Measurements from ENCODE around the gene LRP10.

Gene LRP10

DNA sequence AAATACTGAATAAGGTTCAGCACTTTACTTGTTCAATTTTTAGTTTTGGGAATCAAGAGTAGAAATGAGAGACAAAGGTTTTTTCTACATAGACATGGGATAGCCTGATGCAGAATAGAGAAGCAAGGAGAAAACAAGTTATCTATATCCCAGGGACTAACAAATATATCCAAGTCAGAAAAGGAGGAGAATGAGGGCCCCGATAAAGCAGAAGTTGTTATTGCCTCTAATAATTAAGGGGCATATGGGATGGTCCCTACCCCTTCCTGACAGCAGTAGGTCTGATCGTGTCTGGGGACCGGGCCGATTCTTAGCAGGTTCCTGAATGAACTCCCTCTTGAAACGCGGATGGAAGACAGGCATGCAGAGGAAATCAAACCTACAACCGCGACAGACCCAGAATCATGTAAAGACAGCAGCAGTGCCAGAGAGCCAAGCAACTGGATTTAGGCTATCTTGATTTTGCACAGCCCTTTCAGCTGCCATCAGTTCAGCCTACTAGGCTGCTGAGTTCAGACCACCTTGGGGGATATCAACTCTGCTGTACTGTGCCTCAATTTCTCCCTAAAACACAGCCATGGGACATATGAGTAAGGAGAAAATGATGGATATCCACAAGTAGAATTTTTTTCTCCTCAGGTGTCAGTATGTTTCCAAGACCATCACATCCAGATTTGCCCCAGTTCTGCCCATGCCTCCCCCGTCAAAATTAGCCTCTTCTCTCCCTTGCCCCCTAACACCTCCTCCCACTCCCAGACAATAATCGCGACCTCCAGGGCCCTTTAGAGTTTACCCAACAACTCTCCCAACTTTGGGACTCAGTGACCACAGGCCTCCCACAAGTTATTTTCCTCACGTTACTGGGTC is 56.9 kb downstream of the LRP10 start:
- H3K4me3 ChIP-seq (ENCODE audit: insufficient read depth in 1 of 2, low read depth in 1 of 2, low read length in 2 of 2) = peak overlapping the region; percentile 97 to 98
- peak overlapping the region; percentile 25 for H2BK5ac ChIP-seq (ENCODE audit: low read depth, low read length, poor library complexity, severe bottlenecking)
- no peak overlapping the region for H2BK15ac ChIP-seq (ENCODE audit: low read depth, poor library complexity, severe bottlenecking)
- peaks cover 18 to 38% of the 10 kb centered on the region in 2 experiments for H3K36me3 ChIP-seq (ENCODE audit: control insufficient read depth in 1 of 2, insufficient read depth in 2 of 2, low read depth in 1 of 2, low read length in 2 of 2)
- no peak overlapping the region for H3K23ac ChIP-seq (ENCODE audit: low read length in 2 of 2)
- no peak for DNase-seq
- H3K4me2 ChIP-seq (ENCODE audit: low read length, poor library complexity, severe bottlenecking) = peak overlapping the region; percentile 71
- H3K9ac ChIP-seq (ENCODE audit: low read length) = peak overlapping the region; percentile 98
- peaks cover 10% of the 10 kb centered on the region for H3K4me1 ChIP-seq (ENCODE audit: control insufficient read depth, insufficient read depth, low read depth, low read length)
- peak overlapping the region; percentile 78 for H3K27ac ChIP-seq (ENCODE audit: low read length, poor library complexity, severe bottlenecking)
- H2BK120ac ChIP-seq (ENCODE audit: low read depth, low read length) = peak overlapping the region; percentile 78
- H4K91ac ChIP-seq (ENCODE audit: low read length) = peak overlapping the region; percentile 97
- H3K27me3 ChIP-seq (ENCODE audit: control insufficient read depth in 1 of 2, insufficient read depth in 1 of 2, low read length in 2 of 2) = no peaks in the 10 kb centered on the region
- H3K9me3 ChIP-seq (ENCODE audit: control insufficient read depth, low read length) = no peaks in the 10 kb centered on the region
- peak overlapping the region in 1 of 2 experiments; percentile 56 for H3K4ac ChIP-seq (ENCODE audit: low read depth in 1 of 2, low read length in 2 of 2)
- H2AK5ac ChIP-seq (ENCODE audit: low read length, severe bottlenecking) = no peak overlapping the region
- WGBS = 37% methylated on average over 12 of the region's 12 CpGs
- H3K79me1 ChIP-seq (replicated peaks; ENCODE audit: low read length, poor library complexity, severe bottlenecking) = peaks cover 25% of the 10 kb centered on the region
- no peak overlapping the region for H3K14ac ChIP-seq (ENCODE audit: low read length in 2 of 2)
- H3K18ac ChIP-seq (ENCODE audit: low read depth in 1 of 2, low read length in 2 of 2) = peak overlapping the region; percentile 90 to 94
- peak overlapping the region; percentile 92 for H4K8ac ChIP-seq (ENCODE audit: low read length)
- H2AFZ ChIP-seq (ENCODE audit: low read depth, low read length) = peak overlapping the region; percentile 80
- no peak overlapping the region for H2BK12ac ChIP-seq (ENCODE audit: low read length in 2 of 2)

DNA sequence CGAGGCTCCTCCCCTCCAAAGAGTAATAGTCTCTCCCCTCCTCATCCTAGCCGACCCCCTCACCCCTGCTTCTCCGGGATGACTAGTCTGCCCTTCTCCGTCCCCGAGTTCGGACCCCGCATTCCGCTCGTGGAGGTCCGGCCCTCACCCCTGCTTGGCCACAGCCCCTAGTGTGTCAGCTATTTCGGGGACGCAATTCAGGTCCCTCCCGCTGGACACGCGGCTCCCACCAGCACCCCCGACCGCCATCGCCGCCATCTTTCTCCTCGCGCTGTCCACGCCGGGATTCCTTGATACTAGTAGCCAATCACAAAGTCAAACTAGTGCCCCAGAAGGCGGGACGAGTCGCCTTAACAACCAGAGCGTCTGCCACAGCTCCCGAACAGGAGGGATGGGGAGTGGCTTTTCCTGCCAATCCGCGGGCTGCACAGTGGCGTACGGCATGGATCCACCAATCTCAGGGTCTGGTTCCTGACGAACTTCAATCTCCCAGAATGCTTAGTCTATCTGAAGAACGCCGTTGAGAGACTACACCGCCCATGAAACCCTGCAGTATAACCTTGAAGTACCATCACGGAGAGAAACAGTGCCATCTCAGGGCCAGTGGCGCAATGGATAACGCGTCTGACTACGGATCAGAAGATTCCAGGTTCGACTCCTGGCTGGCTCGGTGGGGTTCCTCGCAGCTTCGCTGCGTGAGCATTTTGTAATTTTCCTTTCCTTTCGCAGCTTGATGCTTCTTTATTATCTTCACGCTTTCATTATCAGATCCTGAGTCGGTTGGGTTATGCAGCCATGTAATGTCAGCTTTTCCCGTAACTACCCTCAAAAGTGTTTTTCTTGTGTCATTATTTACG is 57.8 kb downstream of the LRP10 start, which contains the start of gene PRMT5:
PRMT5 (minus strand) TSS at position 273 of the 857 bp plus-strand sequence; CDS start at position 258, 15 bp downstream.
- peak within 1 kb of the TSS; percentile 74 for H3K4me2 ChIP-seq (ENCODE audit: low read length, poor library complexity, severe bottlenecking)
- peak within 1 kb of the TSS in 1 of 2 experiments; percentile 86 for H3K14ac ChIP-seq (ENCODE audit: low read length in 2 of 2)
- H3K9ac ChIP-seq (ENCODE audit: low read length) = peak within 1 kb of the TSS; percentile 98
- H3K79me1 ChIP-seq (replicated peaks; ENCODE audit: low read length, poor library complexity, severe bottlenecking) = peaks cover 23% of the 10 kb centered on the region
- peaks cover 10% of the 10 kb centered on the region for H3K4me1 ChIP-seq (ENCODE audit: control insufficient read depth, insufficient read depth, low read depth, low read length)
- no peak within 1 kb of the TSS for H2AK5ac ChIP-seq (ENCODE audit: low read length, severe bottlenecking)
- H3K4me3 ChIP-seq (ENCODE audit: insufficient read depth in 1 of 2, low read depth in 1 of 2, low read length in 2 of 2) = peak within 1 kb of the TSS; percentile 97 to 98
- H3K36me3 ChIP-seq (ENCODE audit: control insufficient read depth in 1 of 2, insufficient read depth in 2 of 2, low read depth in 1 of 2, low read length in 2 of 2) = peaks cover 9 to 30% of the 10 kb centered on the region in 2 experiments
- peak within 1 kb of the TSS; percentile 92 for H4K8ac ChIP-seq (ENCODE audit: low read length)
- peak within 1 kb of the TSS; percentile 25 to 84 for H3K23ac ChIP-seq (ENCODE audit: low read length in 2 of 2)
- peak within 1 kb of the TSS; percentile 91 for H3K27ac ChIP-seq (ENCODE audit: low read length, poor library complexity, severe bottlenecking)
- peak; percentile 100 for DNase-seq
- peak within 1 kb of the TSS; percentile 80 for H2AFZ ChIP-seq (ENCODE audit: low read depth, low read length)
- H2BK15ac ChIP-seq (ENCODE audit: low read depth, poor library complexity, severe bottlenecking) = peak within 1 kb of the TSS; percentile 13
- under 1% methylated on average over 48 of the region's 51 CpGs for WGBS
- peak within 1 kb of the TSS; percentile 97 for H4K91ac ChIP-seq (ENCODE audit: low read length)
- H2BK12ac ChIP-seq (ENCODE audit: low read length in 2 of 2) = peak within 1 kb of the TSS; percentile 29 to 79
- H3K4ac ChIP-seq (ENCODE audit: low read depth in 1 of 2, low read length in 2 of 2) = peak within 1 kb of the TSS; percentile 31 to 56
- peak within 1 kb of the TSS; percentile 25 for H2BK5ac ChIP-seq (ENCODE audit: low read depth, low read length, poor library complexity, severe bottlenecking)
- H3K27me3 ChIP-seq (ENCODE audit: control insufficient read depth in 1 of 2, insufficient read depth in 1 of 2, low read length in 2 of 2) = no peaks in the 10 kb centered on the region
- no peaks in the 10 kb centered on the region for H3K9me3 ChIP-seq (ENCODE audit: control insufficient read depth, low read length)
- H2BK120ac ChIP-seq (ENCODE audit: low read depth, low read length) = peak within 1 kb of the TSS; percentile 78
- peak within 1 kb of the TSS; percentile 90 to 94 for H3K18ac ChIP-seq (ENCODE audit: low read depth in 1 of 2, low read length in 2 of 2)

DNA sequence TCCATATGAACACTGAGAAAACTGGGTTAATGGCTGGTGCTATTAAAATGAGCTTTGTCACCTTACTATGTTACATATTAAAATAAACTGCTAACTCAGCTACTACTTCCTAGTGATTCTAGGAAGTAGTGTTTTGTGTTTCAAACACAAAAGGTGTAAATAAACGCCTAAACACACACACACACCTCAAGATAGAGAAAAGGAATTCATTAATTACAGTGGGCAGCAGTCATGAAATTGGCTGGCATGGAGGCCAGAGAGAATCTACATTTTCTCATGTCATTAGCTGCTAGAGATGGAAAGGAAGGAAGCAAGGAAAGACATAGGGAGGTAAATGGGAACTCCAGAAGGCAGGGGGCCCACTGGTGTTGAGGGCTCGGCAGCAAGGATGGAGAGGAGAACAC is 58.4 kb downstream of the LRP10 start:
- Histone ChIP-seq H3K9me3 (ENCODE audit: control insufficient read depth, low read length) (no peaks in the 10 kb centered on the region), H3K18ac (ENCODE audit: low read depth in 1 of 2, low read length in 2 of 2) (peak overlapping the region; percentile 31 to 81), H3K27ac (ENCODE audit: low read length, poor library complexity, severe bottlenecking) (peak overlapping the region; percentile 91), H3K4me2 (ENCODE audit: low read length, poor library complexity, severe bottlenecking) (peak overlapping the region; percentile 74), H3K27me3 (ENCODE audit: control insufficient read depth in 1 of 2, insufficient read depth in 1 of 2, low read length in 2 of 2) (no peaks in the 10 kb centered on the region), H2BK15ac (ENCODE audit: low read depth, poor library complexity, severe bottlenecking) (no peak overlapping the region), H2BK5ac (ENCODE audit: low read depth, low read length, poor library complexity, severe bottlenecking) (peak overlapping the region; percentile 24), H3K4me3 (ENCODE audit: insufficient read depth in 1 of 2, low read depth in 1 of 2, low read length in 2 of 2) (peak overlapping the region; percentile 47 to 79), H2AK5ac (ENCODE audit: low read length, severe bottlenecking) (no peak overlapping the region), H3K4me1 (ENCODE audit: control insufficient read depth, insufficient read depth, low read depth, low read length) (peaks cover 10% of the 10 kb centered on the region), H2BK12ac (ENCODE audit: low read length in 2 of 2) (peak overlapping the region in 1 of 2 experiments; percentile 29), H3K14ac (ENCODE audit: low read length in 2 of 2) (peak overlapping the region in 1 of 2 experiments; percentile 69), H3K36me3 (ENCODE audit: control insufficient read depth in 1 of 2, insufficient read depth in 2 of 2, low read depth in 1 of 2, low read length in 2 of 2) (peaks cover 7 to 24% of the 10 kb centered on the region in 2 experiments), H2AFZ (ENCODE audit: low read depth, low read length) (peak overlapping the region; percentile 33), H3K23ac (ENCODE audit: low read length in 2 of 2) (peak overlapping the region in 1 of 2 experiments; percentile 25), H4K8ac (ENCODE audit: low read length) (peak overlapping the region; percentile 85), H3K9ac (ENCODE audit: low read length) (peak overlapping the region; percentile 85), H4K91ac (ENCODE audit: low read length) (peak overlapping the region; percentile 61), H2BK120ac (ENCODE audit: low read depth, low read length) (no peak overlapping the region), H3K79me1 (replicated peaks; ENCODE audit: low read length, poor library complexity, severe bottlenecking) (peaks cover 18% of the 10 kb centered on the region), H3K4ac (ENCODE audit: low read depth in 1 of 2, low read length in 2 of 2) (peak overlapping the region; percentile 31 to 32)
- DNase-seq = no peak
- WGBS = 3% methylated on average over 1 of the region's 2 CpGs
